AG08395 (cell line): ENCODE measurements around the gene TEX44.
A peak's percentile ranks its signal among the peaks of the same experiment; 100 is the strongest.

Experiments
- DNase-seq: peaks from one replicate; pipeline ENCODE4 v3.0.0; 2012; ENCODE audit warnings: mixed read lengths, low spot score

The TEX44 gene

GRCh38 chr2:231605607-231606091 lies 13.0 kb downstream of the TEX44 start:
- DNase-seq = no peak

- no peak for DNase-seq
Observed at GRCh38 chr2:231606941-231607340, 14.3 kb downstream of the TEX44 start.

- DNase-seq = peak; percentile 87
Observed at GRCh38 chr2:231611273-231612108, 18.8 kb downstream of the TEX44 start.

- DNase-seq = peak; percentile 91
Observed at GRCh38 chr2:231612109-231612455, 19.4 kb downstream of the TEX44 start.

- DNase-seq = peak; percentile 98
Observed at GRCh38 chr2:231612456-231613330, 20.0 kb downstream of the TEX44 start.

- no peak for DNase-seq
Observed at GRCh38 chr2:231613331-231613662, 20.6 kb downstream of the TEX44 start.

- DNase-seq = peak; percentile 76
Observed at GRCh38 chr2:231613663-231614558, 21.2 kb downstream of the TEX44 start.

- DNase-seq = no peak
Observed at GRCh38 chr2:231614559-231615057, 21.9 kb downstream of the TEX44 start.

- DNase-seq = no peak
Observed at GRCh38 chr2:231615058-231615671, 22.5 kb downstream of the TEX44 start.

GRCh38 chr2:231616296-231616695 lies 23.6 kb downstream of the TEX44 start:
- no peak for DNase-seq

- no peak for DNase-seq
Observed at GRCh38 chr2:231617059-231617926, 24.6 kb downstream of the TEX44 start.

- DNase-seq = peak; percentile 19
Observed at GRCh38 chr2:231621051-231621879, 28.6 kb downstream of the TEX44 start.

- no peak for DNase-seq
Observed at GRCh38 chr2:231622963-231623362, 30.3 kb downstream of the TEX44 start.

GRCh38 chr2:231626449-231626848 lies 33.8 kb downstream of the TEX44 start:
- no peak for DNase-seq

GRCh38 chr2:231627384-231628120 lies 34.9 kb downstream of the TEX44 start:
- peak; percentile 18 for DNase-seq

GRCh38 chr2:231632559-231633142 lies 40.0 kb downstream of the TEX44 start:
- no peak for DNase-seq

GRCh38 chr2:231633241-231633976 lies 40.7 kb downstream of the TEX44 start:
- DNase-seq = no peak

- no peak for DNase-seq
Observed at GRCh38 chr2:231634412-231634811, 41.7 kb downstream of the TEX44 start.
